Astrocyte (in vitro differentiated cells and primary cell): ENCODE data around the gene TCF7L2.

ENCODE experiments used
- EZH2 ChIP-seq: IDR thresholded peaks from 2 replicates; pipeline ENCODE4 v1.6.1; 2012; ENCODE audit warnings: mild to moderate bottlenecking, low read length, inconsistent platforms; ENCODE audit not compliant: insufficient read depth
- TF ChIP-seq, protein P1 (sequence below): IDR thresholded peaks from 2 replicates; pipeline ENCODE4 v1.5.1; 2011; ENCODE audit warnings: low read depth, mild to moderate bottlenecking, inconsistent platforms, low read length, moderate library complexity; ENCODE audit not compliant: insufficient read depth

DNA sequence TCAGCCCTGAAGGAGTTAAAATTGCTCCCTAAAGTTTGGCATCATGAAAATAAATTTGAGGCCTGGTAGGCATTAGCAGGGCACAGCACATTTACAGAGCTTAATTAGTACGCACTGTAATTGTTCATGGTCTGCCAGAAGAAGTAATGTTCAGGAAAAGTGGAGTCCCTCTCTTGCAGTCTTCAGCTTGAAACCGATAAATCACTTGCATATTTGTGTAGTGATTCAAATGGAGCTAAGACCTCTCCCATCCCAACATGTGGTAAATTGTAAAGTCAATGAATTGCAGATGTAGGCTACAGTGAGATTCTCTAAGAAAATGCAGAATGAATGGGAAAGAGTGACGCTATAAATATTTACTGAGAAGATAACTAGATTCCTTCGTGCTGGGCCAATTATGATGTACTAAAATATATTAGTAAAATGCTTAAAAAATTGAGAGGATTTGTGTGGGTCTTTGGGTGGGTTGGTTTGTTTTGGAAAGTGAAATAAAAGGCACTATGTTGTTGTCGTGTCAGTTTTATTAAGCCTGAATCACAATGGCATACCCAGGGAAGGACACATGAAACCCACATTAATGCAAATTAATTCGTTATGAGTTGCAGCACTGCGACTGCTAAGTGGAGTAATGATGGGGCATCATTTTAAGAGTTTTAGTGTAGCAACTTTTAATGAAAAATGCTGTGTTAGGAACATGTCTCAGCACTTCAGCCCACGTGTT lies 8.4 kb downstream of the TCF7L2 start:
- TF ChIP-seq, protein P1, sequence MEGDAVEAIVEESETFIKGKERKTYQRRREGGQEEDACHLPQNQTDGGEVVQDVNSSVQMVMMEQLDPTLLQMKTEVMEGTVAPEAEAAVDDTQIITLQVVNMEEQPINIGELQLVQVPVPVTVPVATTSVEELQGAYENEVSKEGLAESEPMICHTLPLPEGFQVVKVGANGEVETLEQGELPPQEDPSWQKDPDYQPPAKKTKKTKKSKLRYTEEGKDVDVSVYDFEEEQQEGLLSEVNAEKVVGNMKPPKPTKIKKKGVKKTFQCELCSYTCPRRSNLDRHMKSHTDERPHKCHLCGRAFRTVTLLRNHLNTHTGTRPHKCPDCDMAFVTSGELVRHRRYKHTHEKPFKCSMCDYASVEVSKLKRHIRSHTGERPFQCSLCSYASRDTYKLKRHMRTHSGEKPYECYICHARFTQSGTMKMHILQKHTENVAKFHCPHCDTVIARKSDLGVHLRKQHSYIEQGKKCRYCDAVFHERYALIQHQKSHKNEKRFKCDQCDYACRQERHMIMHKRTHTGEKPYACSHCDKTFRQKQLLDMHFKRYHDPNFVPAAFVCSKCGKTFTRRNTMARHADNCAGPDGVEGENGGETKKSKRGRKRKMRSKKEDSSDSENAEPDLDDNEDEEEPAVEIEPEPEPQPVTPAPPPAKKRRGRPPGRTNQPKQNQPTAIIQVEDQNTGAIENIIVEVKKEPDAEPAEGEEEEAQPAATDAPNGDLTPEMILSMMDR = no peak
- no peak for TF ChIP-seq EZH2
